Middle frontal gyrus (tissue), 1 donor: Measurements from ENCODE around the gene TDRD7.

Source experiments
- DNase-seq: peaks from one replicate; pipeline ENCODE4 v3.0.0-alpha.2; 2015; ENCODE audit warnings: low spot score; ENCODE audit errors: extremely low spot score

The TDRD7 gene

GRCh38 chr9:97411789-97412625 lies at the start of gene TDRD7:
Gene TDRD7 (plus strand): TSS chr9:97412096. CDS start chr9:97428466, 16,370 bp downstream.
- DNase-seq: peak; percentile 74

DNA sequence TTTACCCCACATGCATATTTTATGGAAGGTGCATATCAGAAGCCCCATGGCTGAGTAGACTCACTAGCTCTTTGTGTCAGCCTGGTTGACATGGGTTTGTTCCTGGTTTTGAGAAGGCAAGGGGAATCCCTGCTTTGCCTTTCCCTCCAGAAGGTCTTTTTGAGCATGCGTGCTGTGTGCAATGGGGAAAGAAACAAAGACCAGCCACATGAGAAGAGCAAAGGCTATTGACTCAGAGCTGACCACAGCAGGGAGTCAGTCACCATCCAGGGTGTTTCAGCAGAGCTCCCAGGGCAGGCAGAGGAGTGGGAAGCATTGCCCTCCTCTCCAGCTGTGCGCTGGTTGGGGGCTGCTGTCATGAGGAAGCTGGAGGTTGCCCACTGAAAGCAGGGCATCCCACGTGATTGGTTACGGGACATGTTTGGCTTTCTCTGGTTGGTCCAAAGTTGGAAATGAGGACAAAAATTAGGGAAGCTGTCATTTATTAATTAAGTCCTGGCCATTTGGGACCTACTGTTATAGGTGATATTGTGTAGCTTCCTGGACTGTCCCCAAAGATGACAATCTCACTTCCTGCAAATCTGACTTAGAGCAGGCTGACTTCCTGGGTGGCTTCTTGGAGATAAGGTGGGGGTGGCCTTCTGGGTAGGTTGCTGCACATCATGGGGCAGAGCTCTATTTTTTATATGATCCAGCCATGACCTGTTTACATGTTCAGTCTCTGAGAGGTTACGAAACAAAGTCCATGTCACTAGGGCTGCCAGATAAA lies 48.9 kb upstream of the TDRD7 start:
- no peak for DNase-seq

DNA sequence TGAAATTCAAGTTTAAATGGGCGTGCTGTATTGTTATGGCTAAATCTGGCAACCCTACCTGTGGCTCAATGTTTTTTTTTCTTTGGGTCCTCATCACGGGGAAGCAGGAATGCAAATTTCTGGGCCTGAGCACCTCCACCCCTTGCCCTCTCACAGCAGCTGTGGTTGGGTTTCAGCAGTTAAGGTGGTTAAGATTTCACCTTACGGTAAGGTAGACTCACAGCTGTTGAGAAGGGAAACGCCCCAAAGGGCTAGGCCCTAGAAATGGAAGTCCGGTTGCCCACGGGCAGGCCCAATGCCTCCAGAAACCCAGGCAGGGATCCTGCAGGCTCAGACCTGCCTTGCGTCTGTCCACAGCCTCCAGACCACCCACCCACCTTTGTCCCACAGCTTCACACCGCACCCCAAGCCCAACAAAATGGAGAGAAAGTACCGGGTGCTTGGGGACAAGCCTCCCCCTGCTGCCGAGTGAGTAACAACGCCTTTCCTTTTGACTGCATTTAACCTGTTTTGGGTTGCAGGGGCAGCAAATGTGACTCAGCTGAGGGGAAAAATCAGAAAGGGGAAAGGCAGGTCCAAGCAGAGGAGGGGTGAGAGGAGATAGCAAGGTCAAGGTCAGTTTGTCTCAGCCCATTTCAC lies 48.1 kb upstream of the TDRD7 start:
- no peak for DNase-seq

GRCh38 chr9:97364769-97365490 lies 47.0 kb upstream of the TDRD7 start:
- DNase-seq: no peak

DNA sequence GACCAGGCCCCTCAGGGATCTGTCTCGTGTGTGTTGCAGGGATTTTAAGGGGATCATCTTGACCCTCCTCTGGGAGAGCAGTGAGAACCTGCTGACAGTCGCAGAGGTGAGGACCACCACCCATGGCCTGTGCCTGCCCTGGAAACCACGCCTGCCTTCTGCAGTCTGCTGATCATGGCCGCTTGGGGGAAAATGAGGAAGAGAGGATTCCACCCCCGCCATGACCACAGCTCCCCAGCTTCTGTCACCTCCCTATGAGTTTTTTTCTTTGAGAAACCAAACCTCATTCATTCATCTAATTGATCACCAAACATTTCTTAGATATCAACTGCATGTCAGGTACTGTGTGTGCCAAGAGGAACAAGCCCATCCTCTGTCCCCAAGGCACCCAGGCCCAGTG lies 46.3 kb upstream of the TDRD7 start:
- DNase-seq: no peak

GRCh38 chr9:97366476-97366875 lies 45.4 kb upstream of the TDRD7 start:
- DNase-seq: no peak

DNA sequence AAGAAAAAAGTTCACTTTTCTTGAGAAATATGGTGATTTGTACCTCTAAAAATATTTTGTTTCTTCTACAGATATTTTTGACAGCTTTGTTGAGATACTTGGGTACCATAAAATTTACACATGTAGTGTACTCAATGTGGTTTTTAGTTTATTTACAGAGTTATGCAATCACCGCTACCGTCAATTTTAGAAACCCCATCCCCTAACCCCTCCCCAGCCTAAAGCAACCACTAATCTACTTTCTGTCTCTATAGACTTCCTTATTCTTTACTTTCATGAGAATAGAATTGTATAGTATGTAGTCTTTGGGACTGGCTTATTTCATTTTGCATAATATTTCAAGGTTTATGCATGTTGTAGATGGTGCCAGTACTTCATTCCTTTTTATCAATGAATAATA lies 45.0 kb upstream of the TDRD7 start:
- no peak for DNase-seq

GRCh38 chr9:97367729-97368128 lies 44.2 kb upstream of the TDRD7 start:
- no peak for DNase-seq

DNA sequence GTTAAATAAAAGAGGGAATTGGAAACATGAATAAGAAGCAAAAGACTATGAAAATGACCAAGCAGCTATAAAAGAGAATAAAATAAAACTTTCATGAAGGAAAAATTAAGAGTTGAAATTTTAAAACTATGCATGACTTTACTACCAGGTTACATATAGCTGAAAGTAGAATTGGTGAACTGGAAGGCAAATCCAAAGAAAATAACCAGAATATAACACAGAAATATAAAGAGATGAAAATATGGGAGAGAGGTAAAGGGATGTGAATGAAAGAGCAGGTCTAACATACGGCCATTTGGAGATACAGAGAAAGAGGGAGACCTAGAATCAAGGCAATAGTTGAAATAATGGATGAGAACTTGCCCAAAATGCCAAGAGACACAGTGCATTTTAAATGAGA lies 42.9 kb upstream of the TDRD7 start:
- DNase-seq: no peak

- DNase-seq: no peak
Observed at GRCh38 chr9:97372580-97372979, 39.3 kb upstream of the TDRD7 start.

GRCh38 chr9:97373331-97373730 lies 38.6 kb upstream of the TDRD7 start:
- no peak for DNase-seq

DNA sequence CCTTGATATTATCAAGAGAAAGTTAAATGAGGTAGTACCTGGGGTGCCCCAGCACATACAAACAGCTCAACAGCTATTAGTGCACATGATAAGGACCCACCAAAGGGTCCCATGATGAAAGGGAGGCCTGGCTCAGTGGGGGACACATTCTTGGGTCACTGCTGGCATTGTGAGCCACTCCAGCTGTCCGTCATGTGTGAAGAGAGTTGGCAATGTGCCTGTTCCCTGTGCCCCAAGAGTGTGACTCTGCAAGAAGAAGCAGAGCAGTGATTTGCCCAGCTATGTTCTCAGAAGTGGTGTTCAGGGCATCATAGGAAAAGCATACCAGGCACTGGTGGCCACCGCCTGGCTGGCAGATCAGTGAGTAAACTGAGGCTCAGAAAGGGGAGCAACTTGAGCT lies 37.1 kb upstream of the TDRD7 start:
- no peak for DNase-seq

GRCh38 chr9:97376902-97377301 lies 35.0 kb upstream of the TDRD7 start:
- no peak for DNase-seq

- no peak for DNase-seq
Observed at GRCh38 chr9:97382099-97382718, 29.7 kb upstream of the TDRD7 start.

DNA sequence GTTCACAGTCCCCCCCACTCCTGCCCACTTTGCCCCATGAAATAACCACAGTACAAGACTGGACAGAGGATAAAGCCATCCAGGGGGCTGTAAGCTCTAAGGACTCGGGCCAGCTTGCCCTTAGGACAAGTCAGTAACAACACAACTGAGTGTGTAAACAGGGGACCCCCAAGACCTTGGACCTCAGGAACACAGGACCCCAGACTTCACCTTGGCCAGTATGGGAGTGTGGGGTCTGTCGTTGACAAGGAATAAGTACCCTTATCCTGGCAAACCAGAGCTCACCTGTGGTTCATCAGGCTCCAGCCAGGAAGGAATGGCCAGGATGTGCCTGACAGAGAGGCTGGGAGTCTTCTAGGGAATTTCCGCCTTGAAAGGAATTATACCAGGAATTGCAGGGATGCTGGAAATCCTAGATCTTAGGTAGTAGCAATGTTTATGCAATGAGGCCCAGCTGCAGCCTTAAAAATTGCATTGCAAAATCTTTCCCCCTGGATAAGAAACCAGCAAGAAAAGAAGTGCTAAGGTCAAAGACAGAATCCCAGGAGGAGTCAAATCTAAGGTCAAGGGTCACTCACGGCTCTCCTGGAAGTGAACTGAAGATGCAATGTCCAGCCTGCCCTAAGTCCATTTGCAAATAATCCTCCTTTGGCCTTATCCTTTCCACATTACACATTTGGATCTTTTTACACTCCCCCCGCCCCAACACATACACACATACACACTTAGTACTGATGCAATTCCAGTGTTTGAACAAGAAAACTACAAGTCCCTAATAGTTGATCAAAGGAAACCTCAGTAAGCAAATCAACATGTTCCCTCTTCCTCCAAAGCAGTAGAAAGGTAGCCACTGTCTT lies 27.3 kb upstream of the TDRD7 start:
- DNase-seq: no peak

DNA sequence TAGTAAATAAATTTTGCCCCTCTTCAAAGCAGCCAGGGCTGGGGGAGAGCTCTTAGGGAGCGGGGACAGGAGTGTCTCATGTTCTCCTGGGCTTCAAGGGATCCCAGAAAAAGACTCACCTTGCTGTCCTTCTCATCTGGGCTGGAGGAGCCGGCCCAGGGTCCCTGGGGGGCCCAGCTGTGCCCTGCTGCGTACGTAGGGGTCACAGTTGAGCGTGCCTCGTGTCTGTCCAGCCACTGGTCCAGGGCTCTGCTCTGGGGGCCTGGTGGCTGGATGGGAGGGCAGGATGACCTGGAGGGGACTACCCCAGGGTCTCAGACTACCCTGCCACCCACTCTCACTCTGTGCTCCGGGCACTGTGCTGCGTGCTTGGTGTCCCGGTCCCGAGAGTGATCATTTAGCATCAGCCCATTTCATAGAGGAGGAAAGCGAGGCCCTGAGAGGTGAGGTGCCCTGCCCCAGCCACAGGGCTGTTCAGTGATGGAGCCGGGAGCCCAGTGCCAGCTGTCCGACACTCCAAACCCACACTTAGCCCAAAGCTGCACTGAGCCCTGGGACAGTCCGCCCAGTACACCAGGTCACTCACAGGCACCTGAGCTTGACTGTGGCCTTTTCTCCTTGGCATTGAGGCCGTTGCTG lies 26.2 kb upstream of the TDRD7 start:
- no peak for DNase-seq

DNA sequence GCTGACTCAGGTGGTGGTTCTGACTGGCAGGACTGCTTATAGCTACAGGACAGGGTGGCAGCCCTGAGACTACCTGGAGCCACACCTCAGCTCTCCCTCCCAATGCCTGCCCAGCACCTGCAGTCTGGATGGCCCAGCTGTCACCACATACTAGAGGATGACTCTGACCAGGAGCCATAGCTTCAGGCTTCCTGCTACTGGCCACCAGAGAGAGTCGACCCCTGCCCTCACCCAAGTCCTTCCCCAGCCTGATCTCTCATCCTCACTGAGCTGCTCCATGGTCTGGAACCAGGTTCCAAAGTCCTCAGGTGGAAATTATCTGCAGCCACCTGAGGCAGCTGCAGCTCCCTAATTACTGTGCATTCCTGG lies 25.6 kb upstream of the TDRD7 start:
- no peak for DNase-seq

- peak; percentile 24 for DNase-seq
Observed at GRCh38 chr9:97386733-97387503, 25.0 kb upstream of the TDRD7 start.

DNA sequence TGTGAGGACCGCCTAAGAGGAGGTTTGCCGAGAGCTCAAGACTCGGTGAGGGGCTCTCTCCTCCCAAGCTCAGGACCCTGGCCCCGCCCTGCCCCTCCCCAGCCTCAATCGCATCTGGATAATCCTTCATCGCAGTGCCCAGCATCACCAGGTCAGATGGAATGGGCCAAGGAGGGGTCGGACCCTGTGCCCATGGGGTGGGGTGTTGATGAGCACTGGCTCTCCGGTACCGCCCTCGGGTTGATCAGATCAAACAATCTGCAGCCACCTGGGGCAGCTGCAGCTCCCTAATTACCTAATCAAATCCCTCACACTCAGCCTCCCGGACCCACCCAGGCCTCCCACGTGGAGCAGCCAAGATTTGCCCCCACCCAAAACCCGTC lies 24.4 kb upstream of the TDRD7 start:
- DNase-seq: no peak
